GM21515 (cell line): Measurements from ENCODE around the gene CHRFAM7A.
"Not testable (repeated sequence)": the region's sequence is repeated elsewhere in the genome, so short reads cannot be mapped to it uniquely, and the experiment has no call there.

Experiments used
- ATAC-seq: cut with Tn5 transposase; IDR thresholded peaks from one replicate; pipeline ENCODE4 v1.9.1; 2021; ENCODE audit not compliant: unreplicated experiment

CHRFAM7A gene

DNA sequence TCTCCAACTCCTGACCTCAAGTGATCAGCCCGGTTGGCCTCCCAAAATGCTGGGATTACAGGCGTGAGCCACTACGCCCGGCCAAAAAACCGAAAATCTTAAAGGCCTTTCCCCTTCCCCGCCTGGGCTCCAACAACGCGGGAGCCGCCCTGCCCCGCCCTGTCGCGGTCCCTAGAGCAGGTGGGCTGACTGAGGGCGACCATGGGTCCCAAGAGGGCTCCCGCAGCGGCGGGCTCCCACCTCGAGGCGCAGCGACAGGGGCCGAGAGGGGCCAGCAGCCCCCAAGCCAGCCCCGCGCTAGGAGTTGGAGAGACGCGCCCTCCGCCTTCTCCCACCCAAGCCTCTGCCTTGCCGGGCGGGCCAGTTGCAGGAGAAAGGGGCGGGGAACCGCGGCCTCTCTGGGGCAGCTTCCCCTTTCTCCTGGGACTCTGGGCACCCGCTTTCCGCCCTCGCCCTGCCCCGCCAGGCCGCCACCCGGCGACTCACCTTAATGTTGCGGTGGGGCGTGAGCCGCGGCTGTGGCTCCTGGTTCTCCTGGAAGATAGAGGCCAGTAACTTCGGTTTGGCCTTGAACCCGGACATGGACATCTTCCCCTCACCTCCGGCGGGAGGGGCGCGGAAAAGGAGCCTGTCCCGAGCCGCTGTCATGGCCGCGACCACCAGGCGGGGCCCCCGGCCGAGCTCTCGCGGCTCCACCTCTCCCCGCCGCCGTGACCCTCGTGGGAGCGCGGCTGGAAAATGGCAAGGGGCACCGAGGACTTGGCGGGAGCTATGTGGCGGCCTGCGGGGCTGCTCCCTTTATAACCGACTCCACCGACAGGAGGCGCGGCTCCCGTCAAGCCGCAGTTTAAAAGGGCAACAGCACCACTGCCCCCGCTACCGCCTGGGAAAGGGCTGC lies at the start of gene CHRFAM7A:
Gene CHRFAM7A (minus strand): TSS at position 775 of the 898 bp plus-strand sequence. CDS start 10,189 bp downstream, outside the sequence.
- not testable (repeated sequence) for ATAC-seq

- ATAC-seq: not testable (repeated sequence)
Observed at GRCh38 chr15:30438348-30438747, 45.0 kb upstream of the CHRFAM7A start.

- ATAC-seq: not testable (repeated sequence)
Observed at GRCh38 chr15:30435878-30436277, 42.5 kb upstream of the CHRFAM7A start.

DNA sequence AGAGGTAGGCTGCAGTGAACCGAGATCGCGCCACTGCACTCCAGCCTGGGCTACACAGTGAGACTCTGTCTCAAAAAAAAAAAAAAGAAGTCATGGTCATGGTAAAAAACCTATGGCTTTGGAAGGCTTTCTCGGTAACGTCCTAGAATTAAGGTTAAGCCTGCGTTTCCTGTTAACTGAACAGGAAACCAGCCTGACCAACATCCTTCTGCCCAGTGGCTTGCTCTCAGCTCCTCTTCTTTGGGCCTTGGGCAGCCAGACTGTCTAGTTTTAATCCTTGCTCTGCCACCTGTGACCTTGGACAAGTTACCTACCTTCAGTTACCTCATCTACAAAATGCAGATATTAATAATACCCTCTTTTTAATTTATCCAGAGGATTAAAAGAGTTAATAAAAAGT lies 27.4 kb upstream of the CHRFAM7A start:
- ATAC-seq: not testable (repeated sequence)

DNA sequence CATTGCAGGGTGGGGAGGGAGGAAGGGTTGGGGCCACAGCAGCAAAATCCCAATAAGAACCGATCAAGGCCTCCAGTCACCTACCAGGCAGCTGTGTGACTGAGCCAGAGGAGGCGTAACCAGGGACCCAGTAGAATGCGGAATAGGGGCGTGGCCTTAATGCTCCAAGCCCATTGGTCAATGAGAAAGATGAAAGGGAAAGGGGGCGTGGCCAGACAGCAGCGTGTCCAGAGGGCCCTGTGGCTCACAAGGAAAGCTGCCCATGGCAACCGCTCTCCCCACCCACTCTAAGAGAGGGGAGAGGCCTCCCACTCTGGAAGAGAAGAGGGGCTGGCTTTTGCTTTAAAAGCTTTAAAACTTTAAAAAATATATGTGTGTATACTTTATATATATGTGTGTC lies 20.8 kb upstream of the CHRFAM7A start, which contains the start of gene GOLGA8R:
Gene GOLGA8R (minus strand): TSS at position 101 of the 400 bp plus-strand sequence. CDS start 98 bp downstream, at position 3.
- ATAC-seq: not testable (repeated sequence)

GRCh38 chr15:30407636-30408035 lies 14.3 kb upstream of the CHRFAM7A start:
- not testable (repeated sequence) for ATAC-seq

DNA sequence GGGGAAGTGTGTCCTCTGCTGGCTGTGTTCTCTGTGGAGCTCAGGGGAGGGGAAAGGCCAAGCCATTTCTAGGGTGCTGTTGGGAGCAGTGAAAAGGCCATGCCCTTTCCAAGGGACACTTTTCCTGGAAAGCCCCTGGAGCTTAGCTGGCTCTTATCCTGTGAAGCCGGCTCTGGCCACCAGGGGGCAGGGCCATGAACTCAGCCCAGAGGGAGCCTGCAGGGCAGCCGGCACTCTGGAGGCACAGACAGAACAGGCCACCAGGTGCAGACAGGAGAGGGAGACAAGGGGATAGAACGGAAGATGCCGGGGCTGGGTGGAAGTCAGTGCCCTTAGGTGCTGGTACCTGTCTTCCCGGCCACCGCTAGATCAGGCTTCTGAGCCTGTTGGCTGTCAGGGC lies 5.6 kb upstream of the CHRFAM7A start:
- not testable (repeated sequence) for ATAC-seq

GRCh38 chr15:30393664-30393991 lies 288 bp upstream of the CHRFAM7A start:
- not testable (repeated sequence) for ATAC-seq

DNA sequence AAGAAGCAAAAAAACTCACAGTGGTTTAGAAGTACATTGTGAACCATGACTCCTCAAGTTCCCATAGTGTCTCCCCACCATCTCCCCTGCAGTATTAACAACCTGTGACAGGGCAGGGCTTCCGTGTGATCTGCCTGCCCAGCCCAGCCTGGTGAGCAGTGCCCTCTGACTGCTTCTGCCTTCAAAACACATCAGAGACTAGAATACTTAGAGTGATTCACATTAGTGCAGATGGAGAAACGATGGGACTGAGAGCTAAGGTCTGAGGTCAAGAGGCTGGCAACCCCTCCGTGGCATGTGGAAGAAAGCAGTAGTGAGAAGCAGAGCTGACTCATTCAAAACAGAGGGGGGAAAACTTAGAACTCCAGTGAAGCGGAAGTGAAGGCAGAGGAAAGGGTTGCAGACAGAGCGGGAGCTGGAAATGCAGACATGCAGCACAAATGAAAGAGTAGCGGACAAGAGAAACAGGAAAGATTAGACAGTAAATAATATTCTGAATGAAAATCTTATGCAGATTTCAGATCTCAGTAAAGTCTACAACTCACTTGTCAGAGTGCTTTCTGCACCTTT lies 6.9 kb downstream of the CHRFAM7A start:
- not testable (repeated sequence) for ATAC-seq

DNA sequence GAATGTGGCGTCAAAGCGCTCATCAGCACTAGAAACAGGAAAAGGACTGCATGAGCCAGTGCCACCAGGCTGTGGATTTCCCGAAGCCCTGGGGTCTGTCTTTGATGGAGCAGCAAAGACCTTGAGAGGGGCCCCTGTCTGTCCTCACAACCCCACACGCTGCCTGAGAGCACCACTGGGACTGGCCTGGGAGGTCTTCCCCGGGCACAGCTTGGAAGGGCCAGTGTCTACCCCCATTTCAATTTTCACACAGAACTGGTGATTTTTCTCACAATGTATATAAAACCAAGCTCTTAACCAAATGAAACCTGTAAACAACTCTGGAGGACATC lies 16.3 kb downstream of the CHRFAM7A start:
- not testable (repeated sequence) for ATAC-seq

DNA sequence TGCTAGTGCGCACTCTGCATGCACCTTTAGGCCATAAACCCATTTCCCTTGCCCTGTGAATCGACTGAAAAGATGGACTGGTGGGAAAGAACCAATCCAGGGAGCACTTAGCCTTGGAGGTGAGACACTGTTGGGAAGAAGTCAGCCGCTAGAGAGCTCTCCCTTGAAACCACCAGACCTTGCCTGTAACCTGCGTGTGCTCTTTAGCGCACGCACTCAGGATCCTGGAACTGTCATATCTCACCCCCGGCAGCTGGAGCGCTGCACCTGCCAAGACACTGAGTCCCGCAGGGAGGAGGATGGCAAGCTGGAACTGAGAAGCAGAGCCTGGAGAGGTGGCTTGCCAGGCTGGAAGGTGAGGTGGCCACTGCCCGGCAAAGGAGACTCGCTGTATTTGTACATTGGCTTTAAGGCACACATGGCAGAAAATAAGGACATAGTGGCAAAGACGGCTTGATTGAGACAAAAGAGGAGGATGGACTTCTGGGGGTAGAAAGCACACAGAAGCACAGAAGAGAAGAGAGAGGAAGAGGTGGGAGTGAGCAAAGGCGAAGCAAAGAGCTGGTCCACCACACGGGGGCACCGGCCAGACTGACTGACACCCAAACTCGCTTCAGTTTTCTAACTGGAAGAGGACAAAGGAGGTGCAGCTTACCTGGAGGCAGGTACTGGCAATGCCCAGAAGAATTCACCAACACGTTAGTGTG lies 16.8 kb downstream of the CHRFAM7A start:
- ATAC-seq: not testable (repeated sequence)

DNA sequence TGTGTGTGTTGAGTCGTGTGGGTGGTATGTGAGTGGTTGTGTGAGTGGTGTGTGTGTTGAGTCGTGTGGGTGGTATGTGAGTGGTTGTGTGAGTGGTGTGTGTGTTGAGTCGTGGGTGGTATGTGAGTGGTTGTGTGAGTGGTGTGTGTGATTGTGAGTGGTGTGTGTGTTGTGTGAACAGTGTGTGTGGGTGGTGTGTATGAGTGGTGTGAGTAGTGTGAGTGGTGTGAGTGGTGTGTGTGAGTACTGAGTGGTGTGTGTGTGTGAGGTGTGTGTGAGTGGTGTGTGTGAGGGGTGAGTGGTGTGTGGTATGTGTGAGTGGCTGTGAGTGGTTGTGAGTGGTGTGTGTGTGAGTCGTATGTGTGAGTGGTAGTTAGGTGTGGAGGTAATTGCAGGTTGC lies 17.5 kb downstream of the CHRFAM7A start:
- ATAC-seq: not testable (repeated sequence)

DNA sequence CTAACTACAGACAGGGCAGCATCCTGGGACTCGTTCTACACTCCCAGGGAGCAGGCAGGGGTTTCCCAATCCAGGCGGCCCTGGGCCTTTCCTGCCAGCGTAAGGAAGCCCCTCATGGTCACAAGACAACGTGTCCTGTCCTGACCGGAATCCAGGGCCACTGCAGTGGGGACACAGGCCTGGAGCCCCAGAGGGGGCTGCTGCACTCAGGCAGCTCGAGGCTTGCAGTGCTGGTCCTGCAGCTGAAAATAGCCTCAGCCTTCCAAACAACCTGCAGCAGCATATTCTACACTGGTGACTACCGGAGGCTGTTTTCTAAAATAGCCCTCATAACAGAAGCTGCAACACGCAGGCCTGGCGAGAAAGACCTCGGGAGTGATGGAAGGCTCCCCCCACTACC lies 18.5 kb downstream of the CHRFAM7A start:
- not testable (repeated sequence) for ATAC-seq

DNA sequence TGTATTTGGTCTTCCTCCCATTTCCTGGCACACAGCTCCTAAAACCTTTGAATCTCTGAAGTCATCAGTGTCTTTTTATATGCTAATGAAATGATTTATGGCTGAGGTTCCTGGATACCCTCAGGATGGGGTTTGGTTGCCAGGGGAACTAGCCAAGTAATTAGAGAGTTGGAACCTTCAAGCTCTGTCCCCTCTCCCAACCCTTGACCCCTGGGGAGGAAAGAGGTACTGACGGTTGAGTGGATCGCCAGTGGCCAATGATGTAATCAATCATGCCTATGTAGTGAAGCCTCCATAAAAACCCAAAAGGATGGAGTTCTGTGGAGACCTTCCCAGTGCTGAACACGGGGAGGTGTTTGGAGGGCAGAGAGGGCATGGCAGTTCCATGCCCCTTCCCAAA lies 25.1 kb downstream of the CHRFAM7A start:
- not testable (repeated sequence) for ATAC-seq

DNA sequence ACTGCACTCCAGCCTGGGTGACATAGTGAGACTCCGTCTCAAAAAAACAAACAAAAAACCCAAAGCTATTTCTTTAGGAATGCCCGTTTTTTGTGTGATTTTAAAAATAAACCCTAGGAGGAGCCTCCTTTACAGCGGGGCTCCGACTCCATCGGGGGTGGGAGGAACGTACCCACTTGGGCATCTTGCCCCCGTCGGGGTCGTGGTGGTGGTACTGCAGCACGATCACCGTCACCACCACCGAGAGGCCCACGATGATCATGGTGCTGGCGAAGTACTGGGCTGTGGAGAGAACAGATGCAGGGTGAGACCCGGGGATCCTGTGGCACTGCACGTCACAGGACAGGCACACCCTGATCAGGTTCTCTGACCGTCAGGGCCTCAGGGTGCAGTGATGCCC lies 26.1 kb downstream of the CHRFAM7A start:
- ATAC-seq: not testable (repeated sequence)

GRCh38 chr15:30361404-30361803 lies 31.9 kb downstream of the CHRFAM7A start:
- ATAC-seq: not testable (repeated sequence)

GRCh38 chr15:30360990-30361389 lies 32.4 kb downstream of the CHRFAM7A start:
- ATAC-seq: not testable (repeated sequence)

DNA sequence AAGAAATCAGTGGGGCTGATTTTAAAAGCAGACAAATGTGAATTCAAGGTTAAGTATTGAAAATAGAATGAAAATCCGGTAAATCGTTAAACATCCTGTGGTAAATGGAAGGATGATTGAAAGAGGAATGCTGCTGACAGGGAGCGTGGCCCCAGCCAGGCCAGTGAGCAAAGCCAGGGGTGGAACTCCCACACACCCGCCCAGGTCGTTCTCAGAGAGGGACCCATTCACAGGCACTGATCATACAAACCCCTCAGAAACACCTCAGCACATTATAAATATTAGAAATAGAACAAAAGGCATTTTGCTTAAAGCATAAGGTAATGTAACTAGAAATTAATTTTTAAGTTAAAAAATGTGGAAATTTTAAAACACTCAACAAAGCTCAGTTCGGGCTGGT lies 38.3 kb downstream of the CHRFAM7A start:
- not testable (repeated sequence) for ATAC-seq

GRCh38 chr15:30349803-30350202 lies 43.5 kb downstream of the CHRFAM7A start:
- not testable (repeated sequence) for ATAC-seq

DNA sequence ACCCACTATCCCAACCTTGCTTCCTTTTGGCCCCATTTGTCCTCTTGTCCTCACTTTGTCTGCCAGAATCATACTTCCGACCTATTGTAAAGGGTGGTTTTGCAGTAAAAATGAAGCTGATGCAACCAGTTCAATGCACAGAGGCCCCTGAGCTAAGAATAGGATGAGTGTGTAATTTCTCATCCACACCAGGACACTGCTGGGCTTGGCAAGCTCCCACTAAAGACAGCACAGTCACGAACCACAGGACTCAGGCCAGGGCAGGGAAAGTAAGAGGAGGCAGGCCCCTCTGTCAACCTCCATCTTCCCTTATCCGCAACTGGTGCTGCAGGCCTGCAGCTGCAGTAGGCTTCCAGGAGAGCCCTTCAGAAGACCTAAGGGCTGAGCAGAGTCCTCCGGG lies 56.8 kb downstream of the CHRFAM7A start:
- ATAC-seq: not testable (repeated sequence)

GRCh38 chr15:30334152-30334551 lies 59.2 kb downstream of the CHRFAM7A start:
- ATAC-seq: not testable (repeated sequence)
